Immature natural killer cell (primary cell): ENCODE data around the gene AMACR. TPM values are rescaled to one million over a fixed set of nuclear protein-coding genes. Genes with fewer than 3 reads are reported as not detected.
"Not testable (repeated sequence)": the region's sequence is repeated elsewhere in the genome, so short reads cannot be mapped to it uniquely, and the experiment has no call there.

Experiments
- DNase-seq, 3 donors: peaks; one replicate each; pipeline ENCODE4 v3.0.0; 2022; ENCODE audit warnings: mixed read lengths in 1 of 3
- H3K27ac Mint-ChIP-seq, 6 donors: one replicate each; pipeline ENCODE4 v1.8.0; 2020; ENCODE audit warnings: mixed read lengths in 6 of 6, mild to moderate bottlenecking in 5 of 6, inconsistent platforms in 4 of 6, moderate library complexity in 3 of 6
- H3K27me3 Mint-ChIP-seq, 3 donors: one replicate each; pipeline ENCODE4 v1.8.0; 2020 to 2021; ENCODE audit warnings: low read depth in 3 of 3, mild to moderate bottlenecking in 3 of 3, mixed read lengths in 3 of 3, moderate library complexity in 3 of 3, inconsistent platforms in 1 of 3
- H3K36me3 Mint-ChIP-seq, 3 donors: one replicate each; pipeline ENCODE4 v1.8.0; 2020; ENCODE audit warnings: mixed read lengths in 3 of 3, inconsistent platforms in 2 of 3, mild to moderate bottlenecking in 2 of 3
- H3K4me1 Mint-ChIP-seq, 2 donors: one replicate each; pipeline ENCODE4 v1.8.0; 2020; ENCODE audit warnings: inconsistent platforms in 2 of 2, mild to moderate bottlenecking in 2 of 2, mixed read lengths in 2 of 2, moderate library complexity in 1 of 2
- H3K4me3 Mint-ChIP-seq, 5 donors: one replicate each; pipeline ENCODE4 v1.8.0; 2020; ENCODE audit warnings: mild to moderate bottlenecking in 5 of 5, mixed read lengths in 5 of 5, inconsistent platforms in 3 of 5, moderate library complexity in 3 of 5
- H3K9me3 Mint-ChIP-seq, 6 donors: one replicate each; pipeline ENCODE4 v1.8.0; 2020; ENCODE audit warnings: mild to moderate bottlenecking in 6 of 6, mixed read lengths in 6 of 6, inconsistent platforms in 4 of 6, moderate library complexity in 3 of 6
- polyA plus RNA-seq, 3 donors: library from polyadenylated mRNA; unstranded; fragments of 300-500 nt; fragmentation: Illumina TruSeq; gene quantifications; one replicate each; pipeline ENCODE4 v1.2.3, GENCODE V29; 2021

AMACR gene
- polyA plus RNA-seq, 3 donors from 2014 or later = 5.9 to 12.6 (median 11.2) TPM

- DNase-seq = no peak
- Mint-ChIP-seq H3K36me3 (peaks cover 0 to 3% (median 0%) of the 10 kb centered on the region in 3 donors), H3K9me3 (no peaks in the 10 kb centered on the region), H3K4me3 (no peak overlapping the region), H3K27me3 (peaks cover 3 to 16% (median 7%) of the 10 kb centered on the region in 3 donors), H3K27ac (no peak overlapping the region), H3K4me1 (peaks cover 23 to 24% of the 10 kb centered on the region in 2 donors)
Measured at GRCh38 chr5:34011536-34011935, 3.7 kb upstream of the AMACR start.

GRCh38 chr5:34010146-34010545, 2.3 kb upstream of the AMACR start:
- not testable (repeated sequence) for H3K9me3 Mint-ChIP-seq, DNase-seq, H3K36me3 Mint-ChIP-seq, H3K4me3 Mint-ChIP-seq
- H3K27me3 Mint-ChIP-seq = peaks cover 3 to 16% (median 7%) of the 10 kb centered on the region in 3 donors
- H3K27ac Mint-ChIP-seq = peak overlapping the region in 2 of 6 donors; percentile 11 to 91
- peaks cover 28 to 33% of the 10 kb centered on the region in 2 donors for H3K4me1 Mint-ChIP-seq

DNA sequence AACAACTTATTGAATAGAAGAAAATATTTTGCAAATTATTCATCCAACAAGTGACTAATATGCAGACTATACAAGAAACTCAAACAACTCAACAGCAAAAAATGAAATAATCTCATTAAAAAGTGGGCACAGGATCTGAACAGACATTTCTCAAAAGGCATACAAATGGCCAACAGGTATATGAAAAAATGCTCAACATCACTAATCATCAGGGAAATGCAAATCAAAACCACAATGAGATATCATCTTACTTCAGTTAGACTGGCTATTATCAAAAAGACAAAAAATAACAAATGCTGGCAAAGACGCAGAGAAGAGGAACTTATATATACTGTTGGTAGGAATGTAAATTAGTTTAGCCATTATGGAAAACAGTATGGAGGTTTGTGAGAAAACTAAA, 1.8 kb upstream of the AMACR start:
- Mint-ChIP-seq H3K9me3 (no peaks in the 10 kb centered on the region), H3K27me3 (peaks cover 3 to 16% (median 7%) of the 10 kb centered on the region in 3 donors), H3K4me3 (peak overlapping the region in 2 of 5 donors; percentile 91 to 98), H3K4me1 (peaks cover 29 to 33% of the 10 kb centered on the region in 2 donors), H3K27ac (peak overlapping the region in 1 of 6 donors; percentile 91), H3K36me3 (peaks cover 0 to 11% (median 2%) of the 10 kb centered on the region in 3 donors)
- DNase-seq = no peak

DNA sequence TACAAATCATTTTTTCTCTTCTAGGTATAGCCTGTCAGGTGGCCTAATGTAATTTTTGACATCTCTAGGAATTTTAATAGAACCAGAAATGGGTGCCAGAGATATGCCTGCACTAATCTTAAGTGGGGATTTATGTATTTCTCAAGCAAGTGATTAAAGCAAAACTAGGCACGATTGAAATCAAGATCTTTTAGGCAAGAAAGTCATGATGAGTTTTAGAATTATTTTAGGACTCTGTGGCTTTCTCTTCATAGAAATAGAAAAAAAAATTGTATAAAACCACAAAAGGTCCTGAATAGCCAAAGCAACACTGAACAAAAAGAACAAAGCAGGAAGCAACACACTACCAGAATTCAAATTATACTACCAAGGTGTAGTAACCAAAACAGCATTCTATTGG, 952 bp upstream of the AMACR start:
- Mint-ChIP-seq H3K9me3 (no peaks in the 10 kb centered on the region), H3K4me1 (peaks cover 29 to 33% of the 10 kb centered on the region in 2 donors), H3K36me3 (peaks cover 3 to 19% (median 10%) of the 10 kb centered on the region in 3 donors), H3K4me3 (peak overlapping the region; percentile 91 to 98 (median 95)), H3K27ac (peak overlapping the region; percentile 91 to 96 (median 95)), H3K27me3 (peaks cover 3 to 16% (median 7%) of the 10 kb centered on the region in 3 donors)
- DNase-seq = no peak

DNA sequence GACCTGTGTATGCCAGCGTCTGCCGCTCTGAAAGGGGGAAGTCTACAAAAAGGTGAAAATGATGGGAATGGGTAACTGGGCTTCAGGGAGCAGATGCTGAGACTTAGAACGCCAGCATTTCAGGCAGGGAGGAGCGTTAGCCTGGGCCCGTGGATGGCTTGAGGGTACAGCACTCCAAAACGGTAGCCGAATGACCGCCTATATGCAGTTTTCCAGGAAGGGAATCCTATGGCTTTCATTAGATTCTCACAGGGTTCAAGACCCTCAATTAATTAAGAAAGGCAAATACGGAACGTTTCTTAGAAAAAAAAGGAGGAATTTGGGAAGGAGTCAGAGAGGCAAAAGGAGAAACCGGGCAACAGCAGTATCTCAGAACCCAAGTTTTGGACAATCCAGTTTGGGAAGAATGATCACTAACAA, 639 bp downstream of the AMACR start:
- peaks cover 3 to 16% (median 7%) of the 10 kb centered on the region in 3 donors for H3K27me3 Mint-ChIP-seq
- H3K4me3 Mint-ChIP-seq = peak overlapping the region; percentile 91 to 98 (median 95)
- peaks cover 29 to 33% of the 10 kb centered on the region in 2 donors for H3K4me1 Mint-ChIP-seq
- peak overlapping the region; percentile 91 to 95 (median 94) for H3K27ac Mint-ChIP-seq
- peaks cover 12 to 28% (median 19%) of the 10 kb centered on the region in 3 donors for H3K36me3 Mint-ChIP-seq
- H3K9me3 Mint-ChIP-seq = no peaks in the 10 kb centered on the region
- no peak for DNase-seq

GRCh38 chr5:34005681-34006080, 2.2 kb downstream of the AMACR start:
- Mint-ChIP-seq H3K36me3 (peaks cover 12 to 32% (median 19%) of the 10 kb centered on the region in 3 donors), H3K4me3 (peak overlapping the region in 2 of 5 donors; percentile 42 to 92), H3K4me1 (peaks cover 29 to 33% of the 10 kb centered on the region in 2 donors), H3K9me3 (no peaks in the 10 kb centered on the region), H3K27me3 (peaks cover 3 to 14% (median 7%) of the 10 kb centered on the region in 3 donors), H3K27ac (peak overlapping the region in 4 of 6 donors; percentile 5 to 43 (median 26))
- DNase-seq = no peak

GRCh38 chr5:34005211-34005610, 2.6 kb downstream of the AMACR start:
- no peaks in the 10 kb centered on the region for H3K9me3 Mint-ChIP-seq

GRCh38 chr5:34003941-34004340, 3.9 kb downstream of the AMACR start:
- no peak overlapping the region for H3K27ac Mint-ChIP-seq
- peaks cover 22 to 27% of the 10 kb centered on the region in 2 donors for H3K4me1 Mint-ChIP-seq
- no peak for DNase-seq
- no peak overlapping the region for H3K4me3 Mint-ChIP-seq
- peaks cover 12 to 37% (median 19%) of the 10 kb centered on the region in 3 donors for H3K36me3 Mint-ChIP-seq
- no peaks in the 10 kb centered on the region for H3K9me3 Mint-ChIP-seq
- H3K27me3 Mint-ChIP-seq = peaks cover 3 to 14% (median 7%) of the 10 kb centered on the region in 3 donors

More at GRCh38 chr5:34005211-34005610, 2.6 kb downstream of the AMACR start:
- Mint-ChIP-seq H3K27ac (peak overlapping the region in 1 of 6 donors; percentile 22), H3K4me3 (no peak overlapping the region), H3K27me3 (peaks cover 3 to 14% (median 7%) of the 10 kb centered on the region in 3 donors), H3K36me3 (peaks cover 12 to 32% (median 19%) of the 10 kb centered on the region in 3 donors), H3K4me1 (peaks cover 29 to 33% of the 10 kb centered on the region in 2 donors)
- no peak for DNase-seq

DNA sequence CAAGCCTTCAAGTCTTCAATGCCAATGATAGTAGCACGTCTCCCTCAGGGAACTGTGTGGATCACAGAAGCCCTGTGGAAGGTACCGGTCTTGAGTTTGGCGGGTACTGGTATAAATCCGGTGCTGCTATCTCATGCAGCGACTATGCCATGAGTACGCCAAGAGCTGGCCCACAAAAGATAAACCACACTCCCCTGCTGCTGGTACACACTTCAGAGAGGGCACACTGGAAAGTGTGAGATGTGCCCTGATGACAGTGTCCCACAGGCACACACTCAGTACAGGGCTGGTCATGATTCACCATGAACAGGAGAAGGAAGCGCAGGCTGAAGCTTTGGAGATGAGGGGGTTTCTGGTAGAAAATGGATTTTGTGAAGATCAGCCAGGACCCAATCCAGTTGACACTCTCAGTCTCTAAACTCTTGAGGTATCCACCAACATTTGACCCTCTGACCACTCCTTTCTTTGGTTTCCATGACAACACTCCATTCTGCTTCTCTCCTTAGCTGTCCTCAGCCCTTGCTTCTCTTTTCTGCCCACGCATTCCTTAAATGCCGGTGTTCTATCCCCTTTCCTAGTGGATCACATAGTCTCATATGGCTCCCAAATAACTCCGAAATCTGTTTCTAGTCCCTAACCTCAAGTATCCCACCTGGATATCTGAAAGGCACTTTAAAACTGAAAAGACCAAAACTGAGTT, 5.1 kb downstream of the AMACR start:
- H3K4me1 Mint-ChIP-seq = peaks cover 15 to 19% of the 10 kb centered on the region in 2 donors
- no peaks in the 10 kb centered on the region for H3K9me3 Mint-ChIP-seq
- no peak overlapping the region for H3K27ac Mint-ChIP-seq
- no peak for DNase-seq
- no peak overlapping the region for H3K4me3 Mint-ChIP-seq
- peaks cover 12 to 49% (median 19%) of the 10 kb centered on the region in 3 donors for H3K36me3 Mint-ChIP-seq
- H3K27me3 Mint-ChIP-seq = peaks cover 2 to 7% (median 3%) of the 10 kb centered on the region in 3 donors

DNA sequence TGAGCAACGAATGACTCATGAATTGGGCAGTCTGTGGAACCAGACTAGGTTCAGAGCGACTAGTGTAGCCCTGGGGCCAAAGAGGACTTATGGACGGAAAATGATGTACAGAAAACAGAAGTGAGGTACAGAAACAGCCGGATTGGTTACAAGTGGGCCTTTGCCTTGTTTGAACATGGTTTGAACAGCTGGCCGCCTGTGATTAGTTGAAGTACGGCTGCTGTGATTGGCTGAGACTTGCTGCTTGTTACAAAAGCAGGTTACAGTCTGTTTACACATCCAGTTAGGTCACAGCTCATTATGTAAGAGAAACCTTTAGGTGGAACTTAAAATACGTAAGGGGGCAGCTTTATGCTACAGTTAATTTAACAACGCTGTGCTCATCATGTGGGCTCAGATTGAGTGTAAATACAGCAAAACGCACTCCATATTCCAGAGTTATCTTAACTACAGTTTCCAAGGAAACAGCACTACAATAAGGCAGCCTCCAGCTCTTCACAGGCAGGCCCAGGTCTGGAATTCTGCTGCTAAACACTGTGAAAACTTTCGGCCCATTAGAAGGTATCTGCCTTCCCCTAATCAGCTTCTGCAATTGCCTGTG, 6.5 kb downstream of the AMACR start:
- Mint-ChIP-seq H3K4me3 (no peak overlapping the region), H3K4me1 (peaks cover 8 to 16% of the 10 kb centered on the region in 2 donors), H3K9me3 (no peaks in the 10 kb centered on the region), H3K36me3 (peaks cover 19 to 56% (median 25%) of the 10 kb centered on the region in 3 donors), H3K27ac (no peak overlapping the region), H3K27me3 (no peaks in the 10 kb centered on the region)
- no peak for DNase-seq

DNA sequence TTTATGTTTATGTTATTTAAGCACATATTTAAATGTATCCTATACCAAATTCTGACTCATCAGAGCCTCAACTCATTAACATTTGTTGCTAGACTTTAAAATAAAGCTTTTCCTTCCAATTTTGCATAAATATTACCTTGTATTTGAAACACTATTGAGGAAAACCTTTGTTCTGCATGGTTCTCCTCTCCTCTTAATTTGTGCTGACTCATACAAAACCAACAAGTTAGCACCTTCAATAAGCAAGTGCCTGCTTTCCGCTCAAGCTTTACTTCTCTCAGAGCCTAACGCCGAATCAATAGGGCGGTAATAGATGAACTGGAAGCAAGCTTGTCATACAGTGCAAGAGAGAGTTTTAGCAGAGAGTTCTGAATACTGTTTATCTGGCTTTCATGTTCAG, 7.9 kb downstream of the AMACR start:
- no peak for DNase-seq
- Mint-ChIP-seq H3K27me3 (no peaks in the 10 kb centered on the region), H3K27ac (no peak overlapping the region), H3K9me3 (no peaks in the 10 kb centered on the region), H3K36me3 (peaks cover 22 to 54% (median 25%) of the 10 kb centered on the region in 3 donors), H3K4me3 (no peak overlapping the region), H3K4me1 (peaks cover 4 to 7% of the 10 kb centered on the region in 2 donors)

DNA sequence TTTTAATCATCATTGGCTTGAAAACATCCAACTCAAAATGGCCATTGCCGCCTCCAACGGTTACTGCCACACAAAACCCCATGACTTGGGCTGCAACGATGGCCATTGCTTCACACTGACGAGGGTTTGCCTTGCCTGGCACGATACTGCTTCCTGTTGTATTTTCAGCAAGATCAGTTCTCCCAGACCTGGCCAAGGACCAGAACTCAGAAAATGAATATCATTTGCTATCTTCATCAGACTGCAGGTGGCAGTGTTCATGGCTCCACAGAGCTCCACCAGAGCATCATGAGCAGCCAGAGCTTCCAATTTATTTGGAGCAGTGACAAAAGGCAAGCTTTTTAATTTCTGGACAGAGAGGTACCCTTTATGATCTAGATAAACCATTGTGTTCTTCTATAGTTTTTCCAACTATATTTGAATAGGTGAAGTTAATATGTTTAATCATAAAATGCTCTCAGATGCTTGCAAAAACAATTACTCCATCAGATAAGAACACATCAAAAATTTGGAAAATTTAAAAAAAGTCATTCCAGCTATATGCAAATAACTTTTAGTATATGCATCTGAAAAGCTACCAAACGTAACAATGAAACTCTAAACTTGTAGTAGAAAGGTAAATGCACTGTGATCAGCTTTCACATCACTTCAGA, 10.4 kb downstream of the AMACR start:
- H3K4me3 Mint-ChIP-seq = no peak overlapping the region
- H3K9me3 Mint-ChIP-seq = no peaks in the 10 kb centered on the region
- H3K27ac Mint-ChIP-seq = peak overlapping the region in 5 of 6 donors; percentile 2 to 87 (median 59)
- peaks cover 4 to 7% of the 10 kb centered on the region in 2 donors for H3K4me1 Mint-ChIP-seq
- peaks cover 10 to 41% (median 19%) of the 10 kb centered on the region in 3 donors for H3K36me3 Mint-ChIP-seq
- H3K27me3 Mint-ChIP-seq = peaks cover 0 to 4% (median 0%) of the 10 kb centered on the region in 3 donors
- DNase-seq = peak; percentile 31 to 44 (median 39)

GRCh38 chr5:33995865-33996264, 12.0 kb downstream of the AMACR start:
- Mint-ChIP-seq H3K4me3 (no peak overlapping the region), H3K36me3 (peaks cover 10 to 42% (median 19%) of the 10 kb centered on the region in 3 donors), H3K27ac (peak overlapping the region in 1 of 6 donors; percentile 72), H3K9me3 (no peaks in the 10 kb centered on the region), H3K27me3 (peaks cover 0 to 4% (median 0%) of the 10 kb centered on the region in 3 donors), H3K4me1 (peaks cover 4 to 7% of the 10 kb centered on the region in 2 donors)
- no peak for DNase-seq
